Caco-2 (cell line): Measurements from ENCODE around the gene ACAP3. TPM values are rescaled to one million over a fixed set of nuclear protein-coding genes. Genes with fewer than 3 reads are reported as not detected.

Experiments
- BruUV-seq: library from RNA; stranded (reverse); fragments of 400-500 nt; replicated peaks from 2 replicates; lab custom pipeline; 2021; lab: Mats Ljungman, UMichigan
- CTCF ChIA-PET: fragments of 300-600 bp; sonication (Branson Sonifier 250); formaldehyde crosslinking; loops from one replicate; lab custom pipeline; 2022; ENCODE audit warnings: antibody characterized with exemption; lab: Charles Lee
- POLR2A ChIA-PET: fragments of 300-600 bp; sonication (Branson Sonifier 250); formaldehyde crosslinking; loops from one replicate; lab custom pipeline; 2022; ENCODE audit warnings: antibody characterized with exemption; lab: Charles Lee
- DNase-seq, 2 experiments: peaks; one replicate each; pipeline versions ENCODE4 v3.0.0 to v3.0.0-alpha.2; 2020 to 2022
- H3K27me3 ChIP-seq: replicated peaks from 2 replicates; pipeline ENCODE4 v1.6.0; 2011; ENCODE audit warnings: low read length; ENCODE audit not compliant: control insufficient read depth, insufficient read depth
- H3K36me3 ChIP-seq: 2 replicates; pipeline ENCODE4 v1.5.1; 2011; ENCODE audit warnings: low read length; ENCODE audit not compliant: control insufficient read depth, insufficient read depth
- H3K4me1 ChIP-seq: fragments of 250-450 bp; sonication (Bioruptor Pico); 2 replicates; pipeline ENCODE4 v1.5.1; 2020; ENCODE audit warnings: mild to moderate bottlenecking
- H3K4me3 ChIP-seq: 2 replicates; pipeline ENCODE4 v1.5.1; 2011; ENCODE audit warnings: low read depth, mild to moderate bottlenecking, control low read depth, low read length
- H3K9me3 ChIP-seq: fragments of 250-450 bp; sonication (Bioruptor Pico); 2 replicates; pipeline ENCODE4 v1.5.1; 2020; ENCODE audit warnings: mild to moderate bottlenecking, moderate library complexity
- H3K27ac Mint-ChIP-seq: one replicate; pipeline ENCODE4 v1.8.0; 2022; ENCODE audit warnings: mixed read lengths; ENCODE audit not compliant: unreplicated experiment
- H3K27me3 Mint-ChIP-seq: one replicate; pipeline ENCODE4 v1.8.0; 2022; ENCODE audit warnings: mixed read lengths; ENCODE audit not compliant: insufficient read depth, unreplicated experiment
- H3K36me3 Mint-ChIP-seq: one replicate; pipeline ENCODE4 v1.8.0; 2022; ENCODE audit warnings: mild to moderate bottlenecking, mixed read lengths; ENCODE audit not compliant: insufficient read depth, unreplicated experiment
- H3K4me1 Mint-ChIP-seq: one replicate; pipeline ENCODE4 v1.8.0; 2022; ENCODE audit warnings: low read depth, mixed read lengths; ENCODE audit not compliant: unreplicated experiment
- H3K4me3 Mint-ChIP-seq: one replicate; pipeline ENCODE4 v1.8.0; 2022; ENCODE audit warnings: mild to moderate bottlenecking, moderate library complexity, mixed read lengths; ENCODE audit not compliant: unreplicated experiment
- H3K9me3 Mint-ChIP-seq: one replicate; pipeline ENCODE4 v1.8.0; 2022; ENCODE audit warnings: mixed read lengths; ENCODE audit not compliant: unreplicated experiment
- intact Hi-C: fragments of 100-400 bp; cut with micrococcal nuclease; formaldehyde crosslinking; loops from one replicate; pipeline ENCODE4 v1.10.0; 2022; ENCODE audit not compliant: unreplicated experiment
- total RNA-seq: library from RNA; stranded (reverse); gene quantifications from 2 replicates; pipeline ENCODE4 v1.2.3, GENCODE V29; 2022
- TF ChIP-seq, protein P1 (sequence below), 2 experiments: fragments of 200-600 bp in 1 of 2; IDR thresholded peaks; 1 replicate in 1 of 2; 2 replicates in 1 of 2; pipeline versions ENCODE4 v1.5.1 to v1.8.0; 2011 to 2022; ENCODE audit warnings: antibody characterized with exemption in 1 of 2, control low read depth in 1 of 2, inconsistent platforms in 1 of 2, low read depth in 1 of 2, low read length in 1 of 2, mild to moderate bottlenecking in 1 of 2, moderate library complexity in 1 of 2; ENCODE audit not compliant: insufficient read depth in 1 of 2, severe bottlenecking in 1 of 2, unreplicated experiment in 1 of 2

ACAP3 gene
- total RNA-seq, 1 experiment from 2014 or later: 46.6 TPM

DNA sequence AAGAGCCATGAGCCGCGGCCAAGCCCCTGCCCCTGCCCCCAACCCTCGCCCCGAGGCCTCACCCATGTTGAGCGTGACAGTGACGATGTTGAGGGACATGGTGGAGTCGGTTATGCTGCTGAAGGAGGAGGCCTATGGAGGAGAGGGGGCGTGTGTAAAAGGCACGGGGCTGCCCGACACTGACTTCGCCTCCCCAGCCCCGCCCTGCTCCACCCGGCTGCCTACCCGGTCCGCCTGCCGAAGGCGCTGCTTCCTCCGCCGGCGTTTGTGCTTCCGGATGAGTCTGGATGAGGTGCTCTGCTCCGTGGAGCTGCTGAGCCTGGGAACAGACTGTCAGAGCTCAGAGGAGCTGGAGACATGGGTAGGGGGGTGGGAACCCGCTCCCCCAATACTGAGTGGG is 32.5 kb upstream of the ACAP3 start:
- TF ChIP-seq, protein P1, sequence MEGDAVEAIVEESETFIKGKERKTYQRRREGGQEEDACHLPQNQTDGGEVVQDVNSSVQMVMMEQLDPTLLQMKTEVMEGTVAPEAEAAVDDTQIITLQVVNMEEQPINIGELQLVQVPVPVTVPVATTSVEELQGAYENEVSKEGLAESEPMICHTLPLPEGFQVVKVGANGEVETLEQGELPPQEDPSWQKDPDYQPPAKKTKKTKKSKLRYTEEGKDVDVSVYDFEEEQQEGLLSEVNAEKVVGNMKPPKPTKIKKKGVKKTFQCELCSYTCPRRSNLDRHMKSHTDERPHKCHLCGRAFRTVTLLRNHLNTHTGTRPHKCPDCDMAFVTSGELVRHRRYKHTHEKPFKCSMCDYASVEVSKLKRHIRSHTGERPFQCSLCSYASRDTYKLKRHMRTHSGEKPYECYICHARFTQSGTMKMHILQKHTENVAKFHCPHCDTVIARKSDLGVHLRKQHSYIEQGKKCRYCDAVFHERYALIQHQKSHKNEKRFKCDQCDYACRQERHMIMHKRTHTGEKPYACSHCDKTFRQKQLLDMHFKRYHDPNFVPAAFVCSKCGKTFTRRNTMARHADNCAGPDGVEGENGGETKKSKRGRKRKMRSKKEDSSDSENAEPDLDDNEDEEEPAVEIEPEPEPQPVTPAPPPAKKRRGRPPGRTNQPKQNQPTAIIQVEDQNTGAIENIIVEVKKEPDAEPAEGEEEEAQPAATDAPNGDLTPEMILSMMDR (IDR thresholded peaks at IDR 0.05; ENCODE audit: insufficient read depth in 1 of 2, low read depth in 1 of 2, low read length in 1 of 2, severe bottlenecking in 1 of 2, unreplicated experiment in 1 of 2): no peak
- Histone ChIP-seq H3K4me1 (0 out of 2 replicates have a peak, but pooled peaks cover 1% of the 10 kb centered on the region), H3K9me3 (no peaks in the 10 kb centered on the region), H3K36me3 (no peaks in the 10 kb centered on the region; the same call in 1 of the 2 replicates), H3K27me3 (no peaks in the 10 kb centered on the region), H3K4me3 (no peak overlapping the region)
- BruUV-seq: no TSS peak
- peaks cover 35% of the 10 kb centered on the region for H3K36me3 Mint-ChIP-seq
- ChIA-PET CTCF (no interaction called here), POLR2A (no interaction called here)
- no peak overlapping the region for H3K27ac Mint-ChIP-seq
- H3K4me1 Mint-ChIP-seq: no peaks in the 10 kb centered on the region
- no peaks in the 10 kb centered on the region for H3K9me3 Mint-ChIP-seq
- no peaks in the 10 kb centered on the region for H3K27me3 Mint-ChIP-seq
- intact Hi-C loops: loop anchor here (10.0 kb wide), 1 partner anchor 165 kb away; no protein-coding TSS in a partner anchor
- H3K4me3 Mint-ChIP-seq: no peak overlapping the region
- DNase-seq: no peak

DNA sequence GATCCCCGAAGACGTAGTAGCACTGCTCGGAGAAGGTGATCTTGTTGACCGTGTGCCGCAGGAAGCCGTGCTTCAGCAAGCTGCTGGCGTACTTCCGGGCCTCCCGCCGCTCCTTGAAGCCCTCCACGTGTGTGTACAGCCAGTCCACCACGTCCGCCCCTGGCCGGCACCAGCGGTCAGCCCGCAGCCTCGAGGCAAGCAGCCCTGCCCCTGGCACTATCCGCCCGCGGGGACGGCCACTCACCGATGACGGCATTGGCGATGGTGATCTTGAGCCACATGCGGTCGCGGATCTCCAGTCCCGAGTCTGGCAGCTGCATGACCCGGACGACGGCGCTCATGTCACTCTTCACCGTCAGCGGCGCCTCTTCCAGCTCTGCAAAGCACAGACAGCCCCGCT is 30.5 kb upstream of the ACAP3 start:
- no peak for DNase-seq
- H3K27me3 Mint-ChIP-seq: no peaks in the 10 kb centered on the region
- no peak overlapping the region for H3K4me3 Mint-ChIP-seq
- no peak overlapping the region for H3K4me3 ChIP-seq
- ChIA-PET POLR2A (no interaction called here), CTCF (no interaction called here)
- H3K9me3 ChIP-seq: no peaks in the 10 kb centered on the region
- H3K36me3 Mint-ChIP-seq: peaks cover 45% of the 10 kb centered on the region
- no peaks in the 10 kb centered on the region for H3K9me3 Mint-ChIP-seq
- H3K36me3 ChIP-seq: no peaks in the 10 kb centered on the region; the same call in 1 of the 2 replicates
- H3K27me3 ChIP-seq: no peaks in the 10 kb centered on the region
- intact Hi-C loops: no loop called here
- no peaks in the 10 kb centered on the region for H3K4me1 ChIP-seq
- H3K4me1 Mint-ChIP-seq: no peaks in the 10 kb centered on the region
- no peak overlapping the region for H3K27ac Mint-ChIP-seq
- TF ChIP-seq, protein P1 (IDR thresholded peaks at IDR 0.05; ENCODE audit: insufficient read depth in 1 of 2, low read depth in 1 of 2, low read length in 1 of 2, severe bottlenecking in 1 of 2, unreplicated experiment in 1 of 2): no peak
- BruUV-seq: no TSS peak

DNA sequence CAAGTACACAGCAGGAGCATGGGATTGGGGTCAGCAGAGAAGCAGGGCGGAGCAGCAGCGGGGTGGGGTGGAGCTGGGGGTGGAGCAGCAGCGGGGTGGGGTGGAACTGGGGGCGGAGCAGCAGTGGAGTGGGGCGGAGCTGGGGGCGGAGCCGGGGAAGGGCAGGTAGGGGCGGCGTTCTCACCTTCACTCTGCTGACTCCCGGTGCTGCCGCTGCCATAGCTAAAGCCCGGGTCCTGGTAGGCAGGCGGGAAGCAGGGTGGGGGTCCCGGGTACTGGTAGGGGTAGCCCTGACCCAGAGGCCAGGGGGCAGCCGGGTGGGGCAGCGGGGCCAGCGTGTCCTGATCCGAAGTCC is 30.0 kb upstream of the ACAP3 start:
- Histone ChIP-seq H3K36me3 (no peaks in the 10 kb centered on the region; the same call in 1 of the 2 replicates), H3K4me1 (no peaks in the 10 kb centered on the region), H3K4me3 (no peak overlapping the region), H3K27me3 (no peaks in the 10 kb centered on the region), H3K9me3 (no peaks in the 10 kb centered on the region)
- H3K27me3 Mint-ChIP-seq: no peaks in the 10 kb centered on the region
- peaks cover 40% of the 10 kb centered on the region for H3K36me3 Mint-ChIP-seq
- BruUV-seq: no TSS peak
- H3K4me1 Mint-ChIP-seq: no peaks in the 10 kb centered on the region
- no peak overlapping the region for H3K4me3 Mint-ChIP-seq
- TF ChIP-seq, protein P1 (IDR thresholded peaks at IDR 0.05; ENCODE audit: insufficient read depth in 1 of 2, low read depth in 1 of 2, low read length in 1 of 2, severe bottlenecking in 1 of 2, unreplicated experiment in 1 of 2): no peak
- CTCF ChIA-PET: no interaction called here
- POLR2A ChIA-PET: no interaction called here
- intact Hi-C loops: no loop called here
- H3K27ac Mint-ChIP-seq: no peak overlapping the region
- DNase-seq: no peak
- H3K9me3 Mint-ChIP-seq: no peaks in the 10 kb centered on the region
